Parathyroid adenoma (tissue), 2 donors: Measurements from ENCODE around the gene MCC.

Experiments used
- H2AFZ ChIP-seq: fragments of 300-600 bp; sonication (generic); one replicate; pipeline ENCODE4 v1.7.0; 2017; ENCODE audit warnings: antibody characterized with exemption, mild to moderate bottlenecking
- H3K27ac ChIP-seq: fragments of 300-600 bp; sonication (generic); one replicate; pipeline ENCODE4 v1.7.0; 2017
- H3K27me3 ChIP-seq: fragments of 300-600 bp; sonication (generic); one replicate; pipeline ENCODE4 v1.7.0; 2017; ENCODE audit warnings: low read length; ENCODE audit not compliant: control insufficient read depth, insufficient read depth
- H3K36me3 ChIP-seq: fragments of 300-600 bp; sonication (generic); one replicate; pipeline ENCODE4 v1.7.0; 2017; ENCODE audit warnings: low read length; ENCODE audit not compliant: control insufficient read depth, insufficient read depth
- H3K4me1 ChIP-seq: fragments of 300-600 bp; sonication (generic); one replicate; pipeline ENCODE4 v1.7.0; 2017; ENCODE audit warnings: control low read depth
- H3K4me2 ChIP-seq: fragments of 300-600 bp; sonication (generic); one replicate; pipeline ENCODE4 v1.7.0; 2017; ENCODE audit warnings: low read length
- H3K4me3 ChIP-seq: fragments of 300-600 bp; sonication (generic); one replicate; pipeline ENCODE4 v1.7.0; 2017; ENCODE audit warnings: low read depth, low read length
- H3K79me2 ChIP-seq: fragments of 300-600 bp; sonication (generic); one replicate; pipeline ENCODE4 v1.7.0; 2017; ENCODE audit warnings: control low read depth
- H3K9ac ChIP-seq: fragments of 300-600 bp; sonication (generic); one replicate; pipeline ENCODE4 v1.7.0; 2017; ENCODE audit warnings: mild to moderate bottlenecking
- H3K9me3 ChIP-seq: fragments of 300-600 bp; sonication (generic); one replicate; pipeline ENCODE4 v1.7.0; 2017; ENCODE audit warnings: low read length; ENCODE audit not compliant: control insufficient read depth
- CTCF ChIP-seq: fragments of 300-600 bp; sonication (generic); IDR thresholded peaks from one replicate; pipeline ENCODE4 v1.7.0; 2017; ENCODE audit warnings: antibody characterized with exemption, mild to moderate bottlenecking
- donor health status: primary hyperparathyroidism.

Gene MCC

GRCh38 chr5:113084402-113085083, 403.7 kb downstream of the MCC start:
- no peak overlapping the region for H3K9ac ChIP-seq
- H3K79me2 ChIP-seq: peaks cover 17% of the 10 kb centered on the region
- H3K4me1 ChIP-seq: peaks cover 84% of the 10 kb centered on the region
- no peak overlapping the region for H2AFZ ChIP-seq
- H3K9me3 ChIP-seq: no peaks in the 10 kb centered on the region
- H3K27ac ChIP-seq: peak overlapping the region; percentile 98
- H3K4me3 ChIP-seq: peak overlapping the region; percentile 15
- TF ChIP-seq CTCF: no peak
- peaks cover 5% of the 10 kb centered on the region for H3K36me3 ChIP-seq
- no peaks in the 10 kb centered on the region for H3K27me3 ChIP-seq
- no peak overlapping the region for H3K4me2 ChIP-seq

DNA sequence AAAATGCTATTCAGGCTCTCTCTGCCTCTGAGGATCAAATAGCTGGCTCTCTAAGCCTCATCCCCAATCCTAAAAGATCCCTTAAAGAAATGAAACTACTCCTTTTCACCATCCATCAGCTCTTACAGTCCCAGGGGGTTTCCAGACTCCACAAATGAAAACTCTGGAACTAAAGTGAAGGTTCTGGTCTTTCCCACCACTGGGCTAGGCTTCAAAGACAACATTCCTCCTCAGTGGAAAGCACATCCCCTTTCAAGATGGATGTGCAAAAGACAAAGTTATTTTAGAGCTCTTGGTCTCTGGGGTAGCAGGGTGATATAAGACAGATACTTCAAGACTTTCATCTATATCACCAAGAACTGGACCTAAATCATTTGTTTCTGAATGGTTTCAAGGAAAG, 404.8 kb downstream of the MCC start:
- no peaks in the 10 kb centered on the region for H3K27me3 ChIP-seq
- H3K9ac ChIP-seq: no peak overlapping the region
- H3K36me3 ChIP-seq: peaks cover 3% of the 10 kb centered on the region
- H3K9me3 ChIP-seq: no peaks in the 10 kb centered on the region
- no peak overlapping the region for H3K4me2 ChIP-seq
- H3K4me1 ChIP-seq: peaks cover 74% of the 10 kb centered on the region
- H3K79me2 ChIP-seq: peaks cover 10% of the 10 kb centered on the region
- peak overlapping the region; percentile 2 for H3K4me3 ChIP-seq
- H2AFZ ChIP-seq: no peak overlapping the region
- TF ChIP-seq CTCF: no peak
- H3K27ac ChIP-seq: peak overlapping the region; percentile 98

- Histone ChIP-seq H2AFZ (no peak overlapping the region), H3K9ac (no peak overlapping the region), H3K9me3 (no peaks in the 10 kb centered on the region), H3K27me3 (no peaks in the 10 kb centered on the region), H3K4me1 (peaks cover 68% of the 10 kb centered on the region), H3K4me3 (peak overlapping the region; percentile 15), H3K27ac (peak overlapping the region; percentile 98), H3K79me2 (peaks cover 12% of the 10 kb centered on the region), H3K36me3 (peaks cover 3% of the 10 kb centered on the region), H3K4me2 (peak overlapping the region; percentile 14)
- TF ChIP-seq CTCF: no peak
These were observed 405.7 kb downstream of the MCC start for GRCh38 chr5:113082547-113082905.

GRCh38 chr5:113081881-113082546, 406.2 kb downstream of the MCC start:
- Histone ChIP-seq H3K27ac (peak overlapping the region; percentile 98), H3K36me3 (peaks cover 3% of the 10 kb centered on the region), H3K4me3 (peak overlapping the region; percentile 15), H2AFZ (no peak overlapping the region), H3K27me3 (no peaks in the 10 kb centered on the region), H3K4me1 (peaks cover 63% of the 10 kb centered on the region), H3K9me3 (no peaks in the 10 kb centered on the region), H3K9ac (no peak overlapping the region), H3K79me2 (peaks cover 16% of the 10 kb centered on the region), H3K4me2 (peak overlapping the region; percentile 46)
- no peak for TF ChIP-seq CTCF
